HK-2 (cell line): ENCODE measurements around the gene GFRA1.
"Not testable (repeated sequence)": the region's sequence is repeated elsewhere in the genome, so short reads cannot be mapped to it uniquely, and the experiment has no call there.

Experiments used
- DNase-seq: peaks from one replicate; pipeline ENCODE4 v3.0.0-alpha.2; 2018; ENCODE audit not compliant: unreplicated experiment

The GFRA1 gene

DNA sequence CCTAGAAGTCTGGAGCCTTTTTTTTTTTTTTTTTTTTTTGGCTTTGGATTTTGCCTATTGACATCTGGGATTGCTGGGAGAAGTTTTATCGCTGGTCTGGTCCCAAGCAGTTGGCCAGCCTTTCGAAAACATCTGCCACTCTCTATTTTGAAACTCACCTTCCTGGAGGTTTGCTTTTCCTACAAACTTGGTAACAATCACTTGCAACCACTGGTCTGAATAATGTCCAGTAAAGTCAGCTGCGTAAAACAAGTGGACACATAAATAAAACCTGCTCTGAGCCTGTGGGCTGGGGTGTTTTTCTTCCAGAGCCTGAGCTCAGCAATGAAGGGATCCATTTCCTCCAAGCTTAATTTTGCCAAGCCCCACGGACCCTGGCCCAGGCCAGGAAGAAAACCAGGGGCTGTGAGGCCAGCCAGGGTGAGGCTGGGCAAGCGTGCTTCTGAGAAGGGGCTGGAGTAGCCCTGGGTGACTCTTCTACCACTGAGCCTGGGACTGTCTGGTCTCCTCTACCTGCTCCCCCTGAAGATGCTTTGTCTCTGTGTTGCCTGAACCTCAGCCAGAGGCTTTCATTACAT, 202.2 kb downstream of the GFRA1 start:
- DNase-seq = no peak

- DNase-seq = no peak
These were observed 203.2 kb downstream of the GFRA1 start for GRCh38 chr10:116069856-116070255.

DNA sequence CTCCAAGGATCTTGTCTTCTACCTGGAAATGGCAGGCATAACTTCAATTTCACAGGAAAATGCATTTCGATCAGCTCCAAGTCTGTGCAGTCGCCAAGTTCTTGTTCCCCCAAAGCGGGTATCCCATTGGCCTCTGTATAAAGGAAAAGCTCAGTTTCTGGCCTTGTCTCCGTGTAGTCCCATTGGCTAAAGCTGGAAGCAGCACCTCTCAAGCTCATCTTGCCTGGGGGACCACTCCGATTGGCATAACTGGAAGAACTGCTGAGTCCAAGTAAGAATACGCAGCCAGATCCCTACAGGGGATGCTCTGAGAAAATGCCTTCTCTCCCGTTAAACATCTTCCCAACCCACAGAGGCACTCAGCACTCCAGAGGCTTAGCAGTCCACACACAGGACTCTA, 205.2 kb downstream of the GFRA1 start:
- no peak for DNase-seq

DNA sequence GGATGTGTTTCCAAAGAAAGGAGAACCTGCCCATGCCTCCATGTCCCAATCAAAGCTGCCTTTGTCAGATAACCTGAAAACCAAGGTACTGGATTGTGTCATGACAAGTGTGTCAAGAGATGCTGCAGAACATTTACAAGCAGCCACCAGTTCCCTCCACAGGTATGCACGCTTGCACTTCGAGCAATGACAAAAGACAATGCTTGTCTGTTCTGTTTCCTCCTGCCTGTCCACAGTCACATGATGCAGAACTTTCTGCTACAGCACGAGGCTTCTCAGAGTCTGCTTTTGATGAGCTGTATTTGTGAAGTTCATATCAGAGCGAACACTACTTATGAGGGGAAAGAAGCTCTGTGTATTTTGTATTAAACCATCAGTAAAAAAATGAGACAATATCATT, 209.9 kb downstream of the GFRA1 start:
- DNase-seq = no peak

- no peak for DNase-seq
These were observed 212.1 kb downstream of the GFRA1 start for GRCh38 chr10:116060864-116061263.

GRCh38 chr10:116059320-116059719, 213.7 kb downstream of the GFRA1 start:
- DNase-seq = no peak

DNA sequence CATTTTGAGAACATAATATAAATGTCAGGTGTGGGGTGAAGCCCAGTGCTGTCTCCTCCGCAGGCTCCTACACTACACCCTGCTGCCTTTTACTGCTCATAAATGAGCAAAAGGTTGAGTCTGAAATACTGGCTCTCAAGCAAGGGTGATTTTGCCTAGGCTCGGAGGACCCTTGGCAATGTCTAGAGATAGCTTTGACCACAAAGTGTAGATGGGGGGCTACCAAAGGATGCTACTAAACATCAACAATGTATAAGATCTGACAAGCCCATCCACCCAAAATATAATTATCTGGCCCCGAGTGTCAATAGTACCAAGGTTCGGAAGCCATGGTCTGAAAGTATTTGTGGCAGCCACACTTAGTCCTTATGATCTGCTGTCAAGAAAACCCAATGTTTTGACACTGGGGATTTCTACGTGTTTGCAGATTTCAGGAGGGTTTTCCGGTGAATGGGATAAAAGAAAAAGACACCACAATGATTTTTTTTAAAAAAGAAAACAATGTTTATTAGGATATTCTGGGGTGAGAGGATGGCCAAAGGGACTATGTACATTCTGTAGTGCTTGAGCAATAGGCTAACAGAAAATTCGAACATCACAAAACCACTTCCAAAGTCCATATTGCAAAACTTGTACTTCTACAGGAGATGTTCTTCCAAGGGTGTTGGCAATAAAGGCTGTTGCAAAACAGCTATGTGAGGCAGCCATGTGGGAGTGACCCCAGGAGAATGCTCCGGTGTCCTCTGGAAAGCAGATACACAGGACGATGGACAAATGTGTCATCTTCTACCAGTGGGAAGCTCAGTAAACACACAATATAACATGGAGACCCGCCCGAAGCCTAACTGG, 216.3 kb downstream of the GFRA1 start:
- DNase-seq = no peak

GRCh38 chr10:116055917-116056252, 217.1 kb downstream of the GFRA1 start:
- DNase-seq = no peak

DNA sequence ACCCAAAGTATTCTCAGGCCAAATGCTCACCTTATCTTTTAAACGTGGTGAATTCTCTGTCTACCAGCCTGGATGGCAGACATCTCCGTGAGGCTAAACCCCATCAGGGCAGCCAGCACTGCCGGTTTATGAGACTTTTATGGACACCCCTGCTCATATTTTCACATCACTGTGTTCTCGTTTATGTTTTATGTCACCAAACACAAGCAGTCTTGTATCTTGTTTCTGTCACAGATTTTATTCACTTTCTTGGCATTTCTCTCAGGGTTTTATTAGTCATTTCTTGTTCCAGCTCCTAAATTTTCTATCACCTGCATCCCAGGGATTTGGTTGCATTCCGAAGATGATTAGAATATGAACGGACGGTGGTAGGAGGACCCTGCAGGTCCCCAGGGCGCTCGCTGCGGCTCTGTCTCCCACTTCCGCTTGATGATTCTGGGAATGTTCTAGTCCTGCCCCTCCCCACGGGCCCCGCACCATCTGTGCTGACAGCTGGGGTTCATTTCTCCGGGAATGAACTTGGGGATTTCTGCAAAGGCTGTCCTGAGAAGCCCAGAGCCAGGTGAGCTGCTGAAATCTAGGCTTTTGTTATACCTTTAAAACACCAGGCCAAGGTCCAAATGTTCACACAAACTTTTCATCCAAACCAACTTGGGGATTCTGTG, 217.6 kb downstream of the GFRA1 start:
- DNase-seq = no peak

DNA sequence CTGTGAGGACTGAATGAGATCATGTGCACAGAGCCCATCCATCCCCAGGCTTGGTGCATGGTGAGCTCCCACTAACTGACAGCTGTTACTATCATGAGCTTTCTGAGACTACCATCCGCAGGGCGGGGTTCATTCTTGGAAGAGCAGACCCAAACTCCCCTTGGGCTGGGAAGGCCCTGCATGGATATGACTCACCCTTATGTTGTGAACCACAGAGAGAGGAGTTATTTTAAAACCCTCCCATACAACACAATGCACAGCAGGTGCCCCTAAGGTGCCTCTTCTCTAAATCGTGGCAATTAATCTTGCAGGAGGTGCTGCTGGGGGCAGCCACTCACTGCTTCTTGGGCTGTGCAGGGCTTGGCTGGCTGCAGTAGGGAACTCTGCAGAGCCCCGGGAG, 219.1 kb downstream of the GFRA1 start:
- DNase-seq = no peak

DNA sequence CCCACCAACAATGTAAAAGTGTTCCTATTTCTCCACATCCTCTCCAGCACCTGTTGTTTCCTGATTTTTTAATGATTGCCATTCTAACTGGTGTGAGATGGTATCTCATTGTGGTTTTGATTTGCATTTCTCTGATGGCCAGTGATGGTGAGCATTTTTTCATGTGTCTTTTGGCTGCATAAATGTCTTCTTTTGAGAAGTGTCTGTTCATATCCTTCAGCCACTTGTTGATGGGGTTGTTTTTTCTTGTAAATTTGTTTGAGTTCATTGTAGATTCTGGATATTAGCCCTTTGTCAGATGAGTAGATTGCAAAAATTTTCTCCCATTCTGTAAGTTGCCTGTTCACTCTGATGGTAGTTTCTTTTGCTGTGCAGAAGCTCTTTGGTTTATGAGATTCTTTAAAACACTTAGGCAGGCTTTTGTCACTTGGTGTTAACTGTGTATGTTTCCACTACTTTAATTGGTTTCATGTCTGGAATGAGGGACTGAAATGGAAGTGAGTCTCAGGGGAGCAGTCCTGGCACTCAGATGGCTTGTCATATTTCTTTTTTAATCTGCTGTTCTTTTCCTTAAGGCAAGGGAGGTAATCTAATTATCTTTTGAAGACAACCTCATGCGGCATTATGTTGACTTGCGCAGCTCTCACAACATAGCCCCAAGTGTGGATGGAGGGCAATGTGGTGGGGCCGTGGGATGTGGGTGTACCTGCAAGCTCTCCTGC, 219.8 kb downstream of the GFRA1 start:
- DNase-seq = not testable (repeated sequence)

DNA sequence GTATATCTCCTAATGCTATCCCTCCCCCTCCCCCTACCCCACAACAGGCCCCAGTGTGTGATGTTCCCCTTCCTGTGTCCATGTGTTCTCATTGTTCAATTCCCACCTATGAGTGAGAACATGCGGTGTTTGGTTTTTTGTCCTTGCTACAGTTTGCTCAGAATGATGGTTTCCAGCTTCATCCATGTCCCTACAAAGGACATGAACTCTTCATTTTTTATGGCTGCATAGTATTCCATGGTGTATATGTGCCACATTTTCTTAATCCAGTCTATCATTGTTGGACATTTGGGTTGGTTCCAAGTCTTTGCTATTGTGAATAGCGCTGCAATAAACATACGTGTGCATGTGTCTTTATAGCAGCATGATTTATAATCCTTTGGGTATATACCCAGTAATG, 220.5 kb downstream of the GFRA1 start:
- DNase-seq = not testable (repeated sequence)

GRCh38 chr10:116049974-116050304, 223.1 kb downstream of the GFRA1 start:
- DNase-seq = no peak

DNA sequence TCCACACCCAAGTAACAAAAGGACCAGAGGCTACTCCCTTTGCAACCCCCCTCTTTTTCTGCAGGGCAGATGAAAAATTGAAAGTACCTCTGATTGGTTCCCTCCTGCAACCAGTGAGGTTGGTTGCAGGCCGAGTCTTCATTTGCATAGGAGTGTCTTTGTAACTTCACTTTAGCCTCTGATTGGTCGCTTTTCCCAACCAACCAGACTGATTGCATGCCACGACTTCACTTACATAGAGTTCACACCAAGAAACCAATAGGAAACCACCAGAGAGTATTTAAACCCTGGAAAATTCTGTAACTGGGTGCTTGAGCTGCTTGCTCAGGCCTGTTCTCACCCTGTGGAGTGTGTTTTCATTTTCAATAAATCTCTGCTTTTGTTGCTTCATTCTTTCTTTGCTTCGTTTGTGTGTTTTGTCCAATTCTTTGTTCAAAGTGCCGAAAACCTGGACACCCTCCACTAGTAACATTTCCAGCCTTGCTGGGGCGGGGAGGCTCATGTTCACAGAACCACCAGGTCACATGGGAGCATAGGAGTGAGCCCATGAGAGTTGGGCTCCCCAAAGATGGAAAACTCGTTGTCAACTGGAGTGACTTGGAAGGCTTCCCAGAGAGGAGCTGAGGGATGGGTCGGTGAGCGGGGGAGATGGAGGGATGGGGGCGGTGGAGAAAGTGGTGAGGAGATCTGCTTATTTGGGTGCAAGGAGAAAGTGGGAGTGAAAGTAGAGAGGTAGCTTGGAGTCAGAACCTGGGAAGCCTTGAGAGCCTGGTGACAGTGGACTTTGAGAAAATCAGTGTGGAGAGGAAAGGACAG, 223.6 kb downstream of the GFRA1 start:
- DNase-seq = no peak

DNA sequence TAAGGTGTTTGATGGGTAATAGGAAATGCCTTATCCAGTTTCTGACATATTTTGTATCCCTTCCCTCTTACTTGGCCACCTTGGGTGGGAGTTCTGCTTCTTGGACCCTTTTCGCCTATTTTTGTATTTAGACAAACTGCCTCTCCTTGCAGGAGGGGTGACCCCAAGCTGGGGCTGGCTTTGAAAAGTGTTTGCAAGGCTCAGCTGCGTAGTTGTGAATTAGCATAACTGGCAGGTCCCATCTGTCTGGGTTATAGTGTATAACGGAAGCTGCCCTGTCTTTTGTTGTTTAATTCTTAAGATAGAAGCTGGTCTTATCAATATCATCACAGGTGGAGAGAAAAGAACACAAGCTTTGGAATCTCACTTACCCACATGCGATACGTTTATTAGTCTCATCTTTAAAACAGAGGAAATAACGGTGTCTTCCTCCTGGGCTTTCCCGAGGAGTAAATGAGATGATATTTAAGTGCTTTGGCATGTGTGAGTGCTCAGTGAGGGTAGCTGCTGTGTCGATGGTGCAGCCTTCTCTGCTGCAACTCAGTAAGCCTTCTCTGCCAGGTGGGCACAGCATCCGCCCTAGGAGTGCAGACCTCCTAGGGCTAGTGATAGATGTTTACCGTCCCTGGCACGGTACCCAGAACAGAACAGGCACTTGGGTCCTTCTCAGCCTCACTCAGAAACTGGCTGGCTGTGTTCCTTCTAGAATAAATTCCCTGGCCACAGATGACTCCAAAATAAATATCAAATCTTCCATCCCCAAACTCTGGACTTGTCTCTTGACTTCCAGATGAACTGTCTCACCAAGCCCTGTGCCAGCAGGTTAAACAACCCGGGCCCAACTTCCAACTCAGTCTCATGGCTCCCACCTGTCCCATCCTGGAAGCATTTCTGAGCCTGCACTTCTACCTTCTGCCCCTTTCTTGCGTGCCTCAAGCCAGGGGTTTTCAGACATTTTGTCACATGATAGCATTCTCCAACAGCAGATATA, 227.3 kb downstream of the GFRA1 start:
- no peak for DNase-seq

- no peak for DNase-seq
These were observed 228.2 kb downstream of the GFRA1 start for GRCh38 chr10:116044801-116045248.

- DNase-seq = no peak
These were observed 229.1 kb downstream of the GFRA1 start for GRCh38 chr10:116043861-116044260.

- DNase-seq = no peak
These were observed 229.7 kb downstream of the GFRA1 start for GRCh38 chr10:116043304-116043703.

- no peak for DNase-seq
These were observed 231.1 kb downstream of the GFRA1 start for GRCh38 chr10:116041948-116042347.

- no peak for DNase-seq
These were observed 233.4 kb downstream of the GFRA1 start for GRCh38 chr10:116039612-116040011.
